Parathyroid adenoma (tissue), 2 donors: ENCODE results near the gene PPP4R2.

Experiments
- H2AFZ ChIP-seq: fragments of 300-600 bp; sonication (generic); one replicate; pipeline ENCODE4 v1.7.0; 2017; ENCODE audit warnings: antibody characterized with exemption, mild to moderate bottlenecking
- H3K27ac ChIP-seq: fragments of 300-600 bp; sonication (generic); one replicate; pipeline ENCODE4 v1.7.0; 2017
- H3K27me3 ChIP-seq: fragments of 300-600 bp; sonication (generic); one replicate; pipeline ENCODE4 v1.7.0; 2017; ENCODE audit warnings: low read length; ENCODE audit not compliant: control insufficient read depth, insufficient read depth
- H3K36me3 ChIP-seq: fragments of 300-600 bp; sonication (generic); one replicate; pipeline ENCODE4 v1.7.0; 2017; ENCODE audit warnings: low read length; ENCODE audit not compliant: control insufficient read depth, insufficient read depth
- H3K4me1 ChIP-seq: fragments of 300-600 bp; sonication (generic); one replicate; pipeline ENCODE4 v1.7.0; 2017; ENCODE audit warnings: control low read depth
- H3K4me2 ChIP-seq: fragments of 300-600 bp; sonication (generic); one replicate; pipeline ENCODE4 v1.7.0; 2017; ENCODE audit warnings: low read length
- H3K4me3 ChIP-seq: fragments of 300-600 bp; sonication (generic); one replicate; pipeline ENCODE4 v1.7.0; 2017; ENCODE audit warnings: low read depth, low read length
- H3K79me2 ChIP-seq: fragments of 300-600 bp; sonication (generic); one replicate; pipeline ENCODE4 v1.7.0; 2017; ENCODE audit warnings: control low read depth
- H3K9ac ChIP-seq: fragments of 300-600 bp; sonication (generic); one replicate; pipeline ENCODE4 v1.7.0; 2017; ENCODE audit warnings: mild to moderate bottlenecking
- H3K9me3 ChIP-seq: fragments of 300-600 bp; sonication (generic); one replicate; pipeline ENCODE4 v1.7.0; 2017; ENCODE audit warnings: low read length; ENCODE audit not compliant: control insufficient read depth
- CTCF ChIP-seq: fragments of 300-600 bp; sonication (generic); IDR thresholded peaks from one replicate; pipeline ENCODE4 v1.7.0; 2017; ENCODE audit warnings: antibody characterized with exemption, mild to moderate bottlenecking
- donor health status: primary hyperparathyroidism.

The PPP4R2 gene

GRCh38 chr3:73068419-73068818 is 71.8 kb downstream of the PPP4R2 start:
- Histone ChIP-seq H3K4me3 (no peak overlapping the region), H3K9me3 (no peaks in the 10 kb centered on the region), H3K4me1 (no peaks in the 10 kb centered on the region)

GRCh38 chr3:73069187-73069586 is 72.6 kb downstream of the PPP4R2 start:
- H3K4me3 ChIP-seq: no peak overlapping the region
- no peaks in the 10 kb centered on the region for H3K36me3 ChIP-seq
- no peak overlapping the region for H3K4me2 ChIP-seq
- no peak overlapping the region for H3K27ac ChIP-seq
- H3K9ac ChIP-seq: no peak overlapping the region
- no peaks in the 10 kb centered on the region for H3K79me2 ChIP-seq
- H2AFZ ChIP-seq: no peak overlapping the region
- no peaks in the 10 kb centered on the region for H3K4me1 ChIP-seq
- H3K27me3 ChIP-seq: no peaks in the 10 kb centered on the region
- no peak for TF ChIP-seq CTCF
- H3K9me3 ChIP-seq: no peaks in the 10 kb centered on the region

More at GRCh38 chr3:73068419-73068818, 71.8 kb downstream of the PPP4R2 start:
- no peaks in the 10 kb centered on the region for H3K79me2 ChIP-seq
- H3K4me2 ChIP-seq: no peak overlapping the region
- no peaks in the 10 kb centered on the region for H3K36me3 ChIP-seq
- H3K27me3 ChIP-seq: no peaks in the 10 kb centered on the region
- H3K9ac ChIP-seq: no peak overlapping the region
- no peak overlapping the region for H2AFZ ChIP-seq
- no peak overlapping the region for H3K27ac ChIP-seq
- TF ChIP-seq CTCF: no peak

- H3K27me3 ChIP-seq: no peaks in the 10 kb centered on the region
- H3K36me3 ChIP-seq: no peaks in the 10 kb centered on the region
- H2AFZ ChIP-seq: no peak overlapping the region
- TF ChIP-seq CTCF: no peak
- no peak overlapping the region for H3K4me2 ChIP-seq
- H3K27ac ChIP-seq: no peak overlapping the region
- no peaks in the 10 kb centered on the region for H3K9me3 ChIP-seq
- H3K4me1 ChIP-seq: no peaks in the 10 kb centered on the region
- H3K79me2 ChIP-seq: no peaks in the 10 kb centered on the region
- no peak overlapping the region for H3K4me3 ChIP-seq
- H3K9ac ChIP-seq: no peak overlapping the region
Observed at GRCh38 chr3:73069775-73070444, 73.3 kb downstream of the PPP4R2 start.

GRCh38 chr3:73070675-73071575 is 74.3 kb downstream of the PPP4R2 start:
- H3K27ac ChIP-seq: no peak overlapping the region
- H3K4me1 ChIP-seq: no peaks in the 10 kb centered on the region
- H3K27me3 ChIP-seq: no peaks in the 10 kb centered on the region
- no peaks in the 10 kb centered on the region for H3K9me3 ChIP-seq
- no peak overlapping the region for H2AFZ ChIP-seq
- no peaks in the 10 kb centered on the region for H3K79me2 ChIP-seq
- TF ChIP-seq CTCF: no peak
- H3K4me2 ChIP-seq: no peak overlapping the region
- H3K36me3 ChIP-seq: no peaks in the 10 kb centered on the region
- no peak overlapping the region for H3K9ac ChIP-seq
- no peak overlapping the region for H3K4me3 ChIP-seq
